Stimulated activated CD4-positive, alpha-beta T cell treated with anti-CD3 and anti-CD28 coated beads, Interleukin-1b, Interleukin-23, amount 100 ng/mL, for 4 hours (primary cell): ENCODE measurements around the gene CAMTA1.

ENCODE experiments used
- DNase-seq, 2 donors: peaks; one replicate each; pipeline ENCODE4 v3.0.0-alpha.2; 2020; ENCODE audit warnings: low read depth in 2 of 2

Gene CAMTA1

DNA sequence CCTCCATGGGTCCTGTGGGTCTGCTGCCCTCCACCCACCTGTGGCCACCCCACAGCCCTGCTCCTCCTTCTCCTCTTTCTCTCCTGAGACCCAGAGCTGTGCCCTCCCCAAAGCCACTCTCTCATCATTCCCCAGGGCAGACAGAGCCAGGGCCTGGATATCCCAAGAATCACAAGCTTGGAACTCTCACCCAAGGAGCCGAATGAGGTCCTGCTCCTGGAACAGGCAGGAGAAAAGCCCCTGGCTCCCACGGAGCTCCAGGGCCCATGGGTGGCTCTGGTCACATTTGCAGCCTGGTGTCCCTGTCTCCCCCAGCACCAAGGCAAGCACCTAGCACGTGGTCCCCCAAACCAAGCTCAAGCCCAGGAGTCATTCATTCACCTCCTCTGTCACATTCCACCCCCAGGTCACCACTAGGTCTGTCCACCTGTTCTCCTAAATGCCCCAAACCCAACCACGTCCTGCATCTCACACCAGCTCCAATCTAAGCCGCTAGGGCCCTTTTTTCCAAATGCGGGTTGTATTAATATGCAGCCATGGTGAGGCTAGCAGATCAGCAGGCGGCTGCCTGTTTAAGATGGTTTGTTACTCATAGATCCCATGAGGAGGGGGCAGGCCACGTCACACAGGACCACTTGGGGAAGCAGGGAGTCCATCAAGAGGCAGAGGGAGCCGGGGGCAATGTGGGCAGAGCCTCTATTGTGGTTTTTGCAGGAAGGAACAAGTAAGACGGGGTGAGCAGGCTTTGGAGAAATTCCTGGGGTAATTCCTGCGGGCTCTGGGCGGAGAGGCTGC, 770.3 kb downstream of the CAMTA1 start:
- DNase-seq, result no peak

DNA sequence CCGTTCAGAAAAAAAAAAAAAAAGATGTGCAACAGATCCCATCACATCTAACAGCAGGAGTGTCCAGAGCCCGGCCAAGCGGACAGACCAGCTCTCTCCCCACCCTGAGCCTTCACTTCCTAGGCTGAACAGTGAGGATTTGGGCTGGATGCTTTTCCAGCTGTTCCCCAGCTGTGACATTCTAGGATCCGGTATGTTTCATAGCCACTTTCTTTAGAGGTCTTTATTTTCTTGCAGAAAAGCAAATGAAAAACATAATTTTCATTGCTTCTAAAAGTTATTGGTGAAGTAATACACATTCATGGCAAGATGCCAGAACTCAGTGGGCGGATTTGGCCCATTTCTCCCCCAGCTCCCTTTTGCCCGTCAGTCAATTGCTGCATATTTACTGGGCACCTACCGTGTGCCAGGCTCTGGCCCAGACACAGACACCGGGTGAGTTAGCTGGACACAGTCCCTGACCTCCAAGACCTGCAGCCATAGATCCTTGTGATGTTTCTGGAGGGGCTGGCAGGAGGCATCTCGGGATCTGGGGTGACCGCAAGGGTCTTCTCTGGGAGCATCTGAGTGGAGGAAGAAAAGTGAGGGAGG, 772.1 kb downstream of the CAMTA1 start:
- no peak for DNase-seq

DNA sequence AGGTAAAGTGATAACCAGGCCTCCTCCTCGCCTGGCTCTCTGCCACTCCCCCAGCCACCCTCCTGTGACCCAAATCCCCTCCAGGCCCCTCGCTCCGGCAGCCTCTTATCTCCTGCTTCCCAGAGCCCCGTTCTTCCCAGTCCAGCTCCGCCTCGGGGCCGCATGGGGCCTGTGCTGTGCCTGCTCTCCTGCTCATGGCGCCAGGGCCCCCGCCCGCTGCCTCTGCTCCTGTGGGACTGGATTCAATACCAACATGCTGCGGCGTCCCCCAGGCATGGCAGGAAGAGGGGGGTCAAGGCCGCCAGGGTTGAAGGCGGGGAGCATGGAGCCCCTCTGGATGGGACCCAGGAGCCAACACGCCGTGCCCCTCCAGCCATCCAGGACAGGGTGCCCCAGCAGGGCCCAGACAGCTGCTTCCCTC, 772.8 kb downstream of the CAMTA1 start:
- no peak for DNase-seq

DNA sequence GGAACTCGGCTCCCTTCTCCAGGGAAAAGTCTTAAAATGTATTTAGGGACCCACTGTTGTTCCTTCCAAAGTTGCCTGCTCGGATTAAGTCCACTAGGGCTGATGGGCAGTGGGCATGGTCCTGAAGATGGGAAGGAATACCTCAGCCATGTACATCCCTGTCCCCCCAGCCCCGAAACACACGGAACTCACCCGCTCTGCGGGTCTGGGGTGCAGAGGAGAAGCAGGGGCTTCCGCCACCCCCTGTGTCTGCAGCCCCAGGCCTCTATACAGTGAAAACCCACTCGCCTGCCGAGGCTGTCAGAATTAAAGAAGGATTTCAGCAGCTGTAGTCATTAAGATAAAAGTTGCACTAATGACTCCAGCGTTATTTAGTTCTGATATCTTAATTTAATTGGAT, 773.2 kb downstream of the CAMTA1 start:
- DNase-seq, result no peak

DNA sequence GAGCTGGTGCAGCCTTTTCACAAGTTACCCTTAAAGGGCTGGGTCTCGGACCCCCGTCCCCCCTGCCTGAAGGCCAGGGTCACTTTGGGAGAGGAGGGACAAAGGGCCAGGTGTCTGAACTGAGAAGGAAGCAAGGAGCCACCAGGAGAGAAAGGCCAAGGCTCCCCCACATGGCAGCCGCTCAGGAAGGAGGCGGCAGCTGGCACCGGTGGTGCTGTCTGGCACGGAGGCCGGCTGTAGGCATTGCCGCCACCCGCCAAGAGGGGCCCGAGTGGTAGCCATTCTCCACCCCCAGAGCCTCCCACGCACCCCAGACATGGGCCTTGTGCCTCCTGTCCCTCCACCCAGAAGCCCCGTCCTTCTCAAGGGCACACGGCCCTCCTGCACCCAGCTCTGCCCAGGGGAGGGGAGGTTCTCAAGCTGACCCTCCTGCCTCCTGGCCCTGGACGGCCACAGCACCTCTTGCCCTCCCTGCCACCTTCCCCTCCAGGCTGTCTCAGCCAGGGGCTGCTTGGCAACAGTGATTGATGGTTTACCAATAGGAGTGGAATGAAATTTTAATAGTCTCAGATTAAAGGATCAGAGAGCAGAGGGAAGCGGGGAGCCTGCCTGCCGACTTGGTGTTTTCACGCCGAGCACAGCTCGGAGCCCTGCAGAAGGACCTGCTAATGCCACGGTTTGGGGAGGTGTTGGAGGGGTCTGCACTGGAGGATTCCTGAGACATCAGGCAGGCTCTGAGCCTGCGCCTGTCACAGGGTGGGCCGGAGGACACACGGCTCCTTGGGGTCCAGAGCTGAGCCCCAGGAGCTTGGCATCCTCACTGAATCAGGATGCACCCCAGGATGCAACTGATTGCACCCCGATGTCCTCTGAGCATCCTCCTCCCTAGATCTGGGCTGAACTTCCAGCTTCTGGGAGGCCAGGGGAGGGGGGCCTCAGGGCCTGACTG, 773.9 kb downstream of the CAMTA1 start:
- no peak for DNase-seq

DNA sequence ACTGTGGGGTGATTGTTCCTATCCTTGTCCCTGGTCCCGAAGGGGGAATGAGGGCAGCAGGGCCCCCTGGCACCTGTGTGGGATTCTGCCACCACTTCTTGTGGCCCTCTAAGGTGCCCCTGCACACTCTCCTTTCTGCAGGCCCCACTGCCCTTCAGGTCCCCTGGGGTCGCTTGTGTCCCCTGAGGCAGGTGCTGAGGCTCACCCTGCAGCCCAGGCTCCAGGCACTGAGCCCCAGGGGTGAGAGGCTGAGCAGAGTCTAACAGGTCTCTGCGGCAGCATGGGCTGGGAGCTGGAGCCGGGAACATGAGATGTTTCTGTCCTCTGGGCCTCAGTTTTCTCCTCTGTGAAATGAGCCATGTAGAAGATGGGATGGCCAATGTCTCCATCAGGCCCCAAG, 774.9 kb downstream of the CAMTA1 start:
- no peak for DNase-seq

DNA sequence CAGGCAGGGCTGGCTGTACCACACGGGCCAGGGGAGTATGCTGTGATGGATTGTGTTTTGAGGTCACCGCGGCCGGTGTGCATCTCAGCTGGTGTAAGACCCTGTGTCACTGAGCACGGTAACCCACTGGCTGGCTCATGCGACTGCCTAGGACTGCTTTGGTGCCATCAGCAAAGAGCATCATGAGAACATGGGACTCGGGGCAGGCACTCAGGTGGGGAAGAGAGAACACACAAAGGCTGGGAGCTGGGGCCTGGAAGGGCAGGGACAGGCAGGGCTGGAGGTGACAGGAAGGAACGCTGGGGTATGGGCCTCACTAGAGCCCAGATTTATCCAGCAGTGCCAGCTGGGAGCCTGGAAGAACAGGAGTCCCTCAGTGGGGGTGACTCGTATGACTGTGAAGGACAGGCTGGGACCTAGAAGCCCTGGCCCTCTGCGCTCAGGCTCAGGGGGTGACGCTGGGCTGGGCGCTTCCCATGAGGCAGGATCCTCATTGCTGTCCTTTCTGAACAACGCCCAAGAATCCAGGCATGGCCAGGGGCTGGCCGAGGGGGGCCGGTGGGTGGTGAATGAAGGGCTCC, 775.4 kb downstream of the CAMTA1 start:
- DNase-seq, result no peak

DNA sequence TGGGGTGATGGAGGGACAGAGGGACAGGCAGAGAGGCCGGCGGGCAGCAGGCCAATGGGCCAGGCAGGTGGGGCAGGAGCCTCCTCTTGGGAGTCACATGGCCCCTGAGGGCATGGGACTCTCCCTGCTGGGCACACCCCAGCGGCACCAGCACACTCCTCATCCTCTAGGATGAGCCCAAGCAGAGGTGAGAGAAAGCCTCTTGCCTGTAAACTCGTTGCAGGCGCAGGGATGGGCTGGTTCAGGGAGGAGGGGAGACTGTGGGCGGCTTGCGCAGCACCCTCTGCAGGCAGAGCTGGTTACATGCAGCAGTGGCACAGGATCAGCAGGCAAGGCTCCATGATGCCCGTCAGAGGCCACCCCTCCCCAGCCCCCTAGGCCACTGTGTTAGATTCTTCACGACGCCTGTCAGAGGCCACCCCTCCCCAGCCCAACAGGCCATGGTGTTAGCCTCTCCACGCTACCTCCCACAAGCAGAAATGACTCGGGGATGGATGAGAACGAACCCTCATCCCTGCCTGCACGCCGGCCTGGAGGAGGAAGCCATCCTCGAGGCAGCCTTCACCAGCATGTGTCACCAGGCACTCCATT, 776.2 kb downstream of the CAMTA1 start:
- DNase-seq, result no peak

DNA sequence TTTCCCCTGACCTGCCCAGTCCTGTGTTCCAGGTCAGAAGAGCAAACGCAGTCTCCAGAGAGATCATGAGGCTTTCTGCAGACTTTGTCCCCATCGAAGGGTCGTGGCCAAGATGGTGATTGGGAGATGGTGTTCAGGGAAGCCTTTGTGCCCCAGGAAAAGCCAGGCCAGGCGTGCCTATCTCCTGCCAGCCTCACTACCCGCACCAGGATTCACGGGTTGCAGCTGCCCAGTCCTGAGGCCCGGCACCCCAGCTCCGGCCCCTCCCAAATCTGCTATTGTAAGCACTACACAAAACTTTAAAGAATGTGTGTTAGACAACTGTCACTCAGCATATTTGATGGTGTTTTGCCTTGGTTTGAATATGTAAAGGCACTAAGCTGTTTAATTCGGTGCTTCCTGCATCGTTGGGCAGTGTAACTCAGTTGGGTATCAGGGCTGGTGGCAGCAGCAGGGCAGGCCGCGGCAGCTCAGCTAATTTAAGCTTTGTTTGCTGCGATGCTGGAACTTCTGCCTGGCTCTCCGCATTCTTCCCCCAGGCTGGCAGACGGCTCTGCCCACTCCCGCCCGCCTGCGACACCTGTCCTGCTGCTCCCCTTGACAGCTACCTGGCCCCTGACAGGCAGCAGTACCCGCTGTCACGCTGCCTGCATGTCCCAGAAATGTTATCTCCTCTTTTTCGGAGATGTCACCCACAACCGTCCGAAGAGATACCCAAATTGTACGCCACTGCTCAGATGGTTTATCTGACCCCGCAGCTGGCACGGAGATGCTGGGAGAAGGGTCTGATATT, 776.9 kb downstream of the CAMTA1 start:
- no peak for DNase-seq

DNA sequence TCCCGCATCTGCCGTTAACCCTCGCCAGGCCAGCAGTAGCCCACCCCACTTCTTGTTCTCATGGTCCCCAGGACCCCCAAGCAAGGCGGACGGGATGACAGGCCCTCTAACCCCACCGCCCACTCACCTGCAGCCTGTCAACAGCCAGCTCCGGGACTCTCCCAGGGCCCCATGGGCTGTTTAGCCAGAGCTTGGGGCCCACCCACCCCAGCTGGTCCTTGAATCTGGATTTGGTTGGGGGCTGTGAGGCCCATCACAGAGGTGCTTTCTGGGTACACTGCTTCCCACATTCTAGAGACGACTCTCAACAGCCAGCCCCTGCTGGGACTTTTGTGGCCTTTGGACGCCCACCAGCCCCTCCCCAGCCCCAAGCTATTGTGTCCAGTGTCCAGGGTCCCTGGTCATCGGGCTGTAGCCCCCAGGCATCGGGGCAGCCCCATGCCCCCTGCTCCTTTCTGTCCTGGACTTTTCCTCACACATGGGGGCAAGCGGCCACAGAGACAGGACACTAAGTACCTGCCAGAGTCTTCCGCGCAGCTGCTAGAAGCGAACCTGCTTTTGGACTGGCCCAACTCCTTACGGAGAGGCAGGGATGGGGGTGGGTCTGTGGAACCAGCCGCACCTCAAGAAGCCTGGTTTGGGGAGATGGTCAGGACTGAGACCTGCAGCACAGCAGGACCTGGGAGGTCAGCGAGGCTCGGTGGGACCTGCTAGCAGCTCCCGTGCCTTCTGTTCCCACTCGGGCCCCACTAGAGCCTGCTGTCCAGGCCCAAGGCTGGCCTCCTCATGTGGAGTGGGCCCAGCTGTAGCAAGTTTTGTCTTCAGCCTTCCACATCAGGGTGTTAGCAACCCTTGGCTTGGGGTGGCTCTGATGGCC, 777.7 kb downstream of the CAMTA1 start:
- DNase-seq, result no peak

DNA sequence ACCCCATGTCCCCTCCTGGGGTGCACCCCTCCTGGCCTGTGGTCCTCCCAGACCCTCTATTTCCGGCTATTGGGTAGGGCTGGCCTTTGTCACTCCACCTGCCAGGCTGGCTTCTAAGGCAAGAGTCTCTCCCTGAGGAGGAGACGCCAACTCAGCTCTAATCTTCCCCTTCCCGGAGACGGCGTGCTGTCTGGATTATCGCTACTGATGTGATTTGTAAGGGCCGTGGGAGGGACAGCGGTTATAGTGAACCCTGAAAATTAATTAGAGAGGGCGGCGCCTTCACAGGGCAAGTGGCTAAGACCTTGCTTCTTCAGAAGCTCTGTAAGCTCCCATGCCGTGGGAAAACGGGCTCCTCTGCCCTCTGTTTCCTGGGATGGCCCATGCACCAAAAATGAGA, 778.9 kb downstream of the CAMTA1 start:
- no peak for DNase-seq

DNA sequence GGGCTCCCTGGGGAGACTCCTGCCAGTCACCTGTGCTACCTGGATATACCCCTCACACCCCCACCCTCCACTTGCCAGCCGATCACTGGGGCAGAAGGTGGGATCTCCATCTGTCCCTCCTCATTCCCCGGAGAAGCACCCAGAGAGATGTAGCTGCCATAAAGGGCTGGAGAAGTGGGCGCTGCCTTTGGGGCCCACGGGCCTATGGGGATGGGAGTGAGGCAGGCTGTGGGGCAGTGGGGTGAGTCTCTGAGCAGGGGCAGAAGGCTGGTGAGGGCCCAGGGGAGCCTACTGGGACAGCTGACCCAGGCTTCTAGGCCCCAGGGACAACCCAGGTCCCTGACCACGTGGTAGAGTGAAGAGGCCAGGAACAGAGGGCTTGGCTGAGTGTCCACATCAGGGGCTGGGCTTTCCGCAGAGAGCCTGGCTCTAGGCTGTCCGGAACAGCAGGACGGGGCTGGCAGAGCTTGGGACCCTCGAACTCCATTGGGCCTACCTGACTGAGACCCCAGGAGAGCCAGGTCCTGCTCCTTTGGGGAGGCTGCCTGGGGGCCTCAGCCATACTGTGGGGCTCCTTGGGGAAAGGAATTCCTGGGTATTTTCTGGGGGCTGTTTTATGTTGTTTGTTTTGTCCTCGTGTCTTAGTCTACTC, 780.0 kb downstream of the CAMTA1 start:
- DNase-seq, result no peak

DNA sequence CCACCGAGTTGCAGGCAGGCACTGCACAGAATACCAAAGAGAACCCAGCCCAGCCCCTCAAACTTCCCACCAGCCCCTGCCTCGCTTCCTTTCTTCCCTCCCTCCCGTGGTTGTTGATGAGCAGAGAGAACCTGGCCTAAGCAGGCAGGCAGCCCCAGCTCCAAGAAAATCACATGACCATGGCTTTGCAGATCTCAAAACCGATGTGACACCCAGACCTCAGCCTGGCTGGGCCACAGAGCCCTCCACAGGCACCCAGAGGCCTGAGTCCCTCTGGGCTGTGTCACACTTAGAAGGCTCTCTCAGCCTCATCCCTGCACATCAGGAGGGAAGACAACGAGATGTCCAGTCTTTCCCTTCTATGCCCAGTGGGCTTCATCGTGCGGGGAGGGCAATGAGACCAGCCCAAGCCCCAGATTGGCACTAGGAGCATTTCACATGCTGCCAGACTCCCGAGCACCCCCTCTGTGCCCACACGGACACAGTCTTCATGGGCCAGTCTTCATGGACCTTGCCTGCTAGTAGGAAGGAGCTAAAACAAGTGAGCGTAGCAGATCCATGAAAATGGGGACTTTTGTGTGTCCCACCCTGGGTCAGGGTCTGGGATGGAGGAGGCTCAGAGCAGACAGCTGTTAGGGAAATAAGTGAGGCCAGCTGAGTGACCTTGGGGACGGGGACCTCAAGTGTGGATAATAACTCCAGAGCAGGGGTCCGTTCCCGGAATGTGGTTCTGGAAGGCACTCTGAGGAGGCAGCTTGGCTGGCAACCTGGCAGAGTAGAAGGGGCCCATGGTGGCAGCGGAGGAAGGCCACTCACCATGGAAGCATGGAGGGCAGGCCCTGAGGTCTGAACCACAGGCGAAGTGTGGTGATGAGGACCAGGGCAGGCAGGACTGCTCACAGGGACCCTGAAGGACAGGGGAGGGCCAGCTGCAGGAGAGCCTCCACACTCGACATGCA, 781.4 kb downstream of the CAMTA1 start:
- no peak for DNase-seq

DNA sequence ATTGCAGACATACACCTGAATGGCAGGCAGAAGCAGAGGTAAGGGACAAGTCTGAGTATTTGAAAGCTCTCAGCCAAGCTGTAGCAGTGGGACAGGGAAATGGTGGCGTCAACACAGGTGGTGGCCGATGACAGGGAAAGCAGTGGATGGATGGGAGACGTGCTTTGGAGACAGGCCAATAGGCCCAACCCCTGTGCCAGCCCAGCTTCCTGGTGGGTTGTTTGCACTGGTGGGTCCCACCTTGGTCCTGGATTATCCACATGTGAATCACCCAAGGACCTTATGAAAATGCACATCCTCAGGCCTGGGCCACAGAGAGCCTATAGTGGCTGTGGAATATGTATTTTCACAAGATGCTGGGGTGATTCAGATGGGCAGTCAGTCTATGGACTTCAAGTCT, 782.1 kb downstream of the CAMTA1 start:
- DNase-seq, result no peak

DNA sequence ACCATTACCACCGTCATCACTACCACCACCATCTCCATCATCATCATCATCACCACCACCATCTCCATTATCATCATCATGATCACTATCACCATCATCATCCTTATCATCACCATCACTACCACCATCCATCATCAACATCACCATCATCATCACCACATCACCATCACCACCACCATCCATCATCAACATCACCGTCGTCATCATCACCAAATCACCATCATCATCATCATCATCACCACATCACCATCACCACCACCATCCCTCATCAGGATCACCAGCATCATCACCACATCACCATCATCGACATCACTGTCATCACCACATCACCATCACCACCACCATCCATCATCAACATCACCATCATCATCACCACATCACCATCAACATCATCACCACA, 782.8 kb downstream of the CAMTA1 start:
- DNase-seq, result no peak

DNA sequence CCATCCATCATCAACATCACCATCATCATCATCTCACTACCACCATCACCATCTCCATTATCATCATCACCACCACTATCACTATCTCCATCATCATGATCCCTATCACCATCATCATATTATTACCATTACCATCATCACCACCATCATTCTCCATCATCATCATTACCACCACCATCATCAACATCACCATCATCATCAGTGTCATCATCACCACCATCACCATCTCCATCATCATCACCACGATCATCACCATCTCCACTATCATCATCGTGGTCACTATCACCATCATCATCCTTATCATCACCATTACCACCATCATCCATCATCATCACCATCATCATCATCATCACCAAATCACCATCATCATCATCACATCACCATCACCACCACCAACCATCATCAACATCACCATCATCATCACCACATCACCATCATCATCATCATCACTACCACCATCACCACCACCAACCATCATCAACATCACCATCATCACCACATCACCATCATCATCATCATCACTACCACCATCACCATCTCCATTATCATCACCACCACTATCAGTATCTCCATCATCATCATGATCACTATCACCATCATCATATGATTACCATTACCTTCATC, 783.8 kb downstream of the CAMTA1 start:
- DNase-seq, result no peak

DNA sequence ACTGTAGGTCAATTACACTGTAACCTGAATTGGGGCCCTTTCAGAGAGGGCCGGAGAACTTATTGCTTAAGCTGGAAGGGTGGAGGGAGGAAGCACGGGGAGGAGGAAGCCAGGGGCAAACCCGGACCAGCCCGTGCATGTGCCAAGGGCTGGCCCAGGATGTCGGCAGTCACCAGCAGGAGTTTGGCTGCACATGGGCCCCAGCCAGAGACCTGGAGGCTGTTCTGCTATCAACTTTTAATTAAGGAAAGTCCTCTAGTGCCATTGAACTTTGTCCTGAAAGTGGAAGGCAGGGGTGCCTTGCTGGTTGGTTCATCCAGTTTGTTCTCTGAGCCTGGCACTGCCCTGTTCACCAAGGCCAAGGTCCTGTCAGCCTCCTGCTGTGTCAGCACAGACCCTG, 785.1 kb downstream of the CAMTA1 start:
- no peak for DNase-seq

DNA sequence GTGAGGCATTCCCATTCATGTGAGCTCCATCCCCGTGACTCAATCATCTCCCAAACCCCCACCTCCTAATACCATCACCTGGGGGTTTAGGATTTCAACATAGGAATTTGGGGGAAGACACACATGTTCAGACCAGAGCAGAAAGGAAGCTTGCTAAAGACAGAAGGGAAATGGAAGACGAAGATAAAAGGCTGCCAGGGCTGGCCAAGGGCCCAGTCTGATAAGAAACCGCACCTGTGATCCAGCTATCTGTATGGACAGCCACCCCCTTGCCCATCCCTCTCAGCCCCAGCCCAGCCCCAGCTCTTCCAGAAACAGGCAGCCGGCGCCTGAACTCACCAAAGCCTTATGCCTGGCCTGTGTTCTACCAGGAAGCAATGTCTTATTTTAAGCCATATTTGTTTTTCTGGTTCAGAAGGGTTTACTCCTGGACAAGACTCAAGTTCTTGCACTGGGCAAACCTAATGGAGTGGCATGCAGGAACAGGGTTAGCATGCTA, 787.4 kb downstream of the CAMTA1 start:
- DNase-seq, result no peak
